K562 (cell line): ENCODE measurements around the gene TTLL11. TPM values are rescaled to one million over a fixed set of nuclear protein-coding genes. Genes with fewer than 3 reads are reported as not detected.

Source experiments
- ATAC-seq: fragments of 200-7000 bp; cut with Tn5 transposase; 3 replicates; pipeline ENCODE4 v1.9.1; 2020; ENCODE audit warnings: moderate library complexity
- BruUV-seq: library from RNA; stranded (reverse); fragments of 400-500 nt; replicated peaks from 2 replicates; lab custom pipeline; 2021; lab: Mats Ljungman, UMichigan
- CTCF ChIA-PET: fragments of 300-600 bp; formaldehyde crosslinking; extraction: SDS; loops from one replicate; lab custom pipeline; 2021; ENCODE audit warnings: low intra/inter-chr PET ratio; lab: Yijun Ruan, JAX
- POLR2A ChIA-PET: fragments of 300-600, 350-650 bp; sonication (Branson Sonifier 250); formaldehyde crosslinking; extraction: SDS; loops from one replicate; lab custom pipeline; 2021; ENCODE audit warnings: antibody characterized with exemption, inconsistent platforms; lab: Yijun Ruan, JAX
- DNase-seq, 4 experiments: peaks; one replicate each; pipeline versions ENCODE4 v3.0.0 to v3.0.0-alpha.2; 2011 to 2018; ENCODE audit warnings: low spot score in 3 of 4, mixed read lengths in 3 of 4; ENCODE audit errors: extremely low read depth in 1 of 4
- FAIRE-seq: peaks from 2 replicates; lab custom pipeline; 2011; peaks lifted over from hg19 to GRCh38; lab: Jason Lieb, UNC
- H2AFZ ChIP-seq: 2 replicates; pipeline ENCODE4 v1.6.0; 2011; ENCODE audit warnings: low read depth, low read length, control low read depth, inconsistent platforms
- H3K27ac ChIP-seq: fragments of 200-600 bp; 3 replicates; pipeline ENCODE4 v1.8.0; 2011; ENCODE audit warnings: low read depth, mild to moderate bottlenecking, control low read depth, inconsistent platforms, low read length, moderate library complexity, mixed read lengths; ENCODE audit errors: extremely low read depth
- H3K27me3 ChIP-seq, 2 experiments: fragments of 300-600 bp in 1 of 2; 2 replicates in 1 of 2; 3 replicates in 1 of 2; pipeline versions ENCODE4 v1.6.0 to v1.8.0; 2011; ENCODE audit warnings: inconsistent platforms in 2 of 2, low read length in 2 of 2, mild to moderate bottlenecking in 1 of 2, mixed read lengths in 1 of 2, moderate library complexity in 1 of 2; ENCODE audit not compliant: control insufficient read depth in 2 of 2, insufficient read depth in 2 of 2
- H3K36me3 ChIP-seq: fragments of 300-600 bp; 3 replicates; pipeline ENCODE4 v1.8.0; 2011; ENCODE audit warnings: mild to moderate bottlenecking, low read length, inconsistent platforms; ENCODE audit not compliant: control insufficient read depth, insufficient read depth
- H3K4me1 ChIP-seq, 2 experiments: fragments of 200-600 bp in 1 of 2; replicated peaks in 1 of 2; 2 replicates in 1 of 2; 3 replicates in 1 of 2; pipeline versions ENCODE4 v1.5.1 to v1.8.0; 2011; ENCODE audit warnings: inconsistent platforms in 2 of 2, low read length in 2 of 2, mild to moderate bottlenecking in 1 of 2, mixed read lengths in 1 of 2, moderate library complexity in 1 of 2; ENCODE audit not compliant: control insufficient read depth in 2 of 2, insufficient read depth in 2 of 2
- H3K4me2 ChIP-seq: 2 replicates; pipeline ENCODE4 v1.6.1; 2011; ENCODE audit warnings: low read length, control low read depth, inconsistent platforms, mixed read lengths; ENCODE audit not compliant: insufficient read depth
- H3K4me3 ChIP-seq: fragments of 200-600 bp; sonication (generic), shearing (Covaris generic); 2 replicates; pipeline ENCODE4 v1.5.1; 2016; ENCODE audit warnings: control low read depth, inconsistent platforms
- H3K79me2 ChIP-seq: fragments of 200-600 bp; 3 replicates; pipeline ENCODE4 v1.8.0; 2011; ENCODE audit warnings: low read length, inconsistent platforms; ENCODE audit not compliant: control insufficient read depth, insufficient read depth
- H3K9ac ChIP-seq, 2 experiments: 2 replicates each; pipeline versions ENCODE4 v1.6.0 to v1.6.1; 2011; ENCODE audit warnings: low read depth in 2 of 2, low read length in 2 of 2, control low read depth in 1 of 2, inconsistent platforms in 1 of 2, mild to moderate bottlenecking in 1 of 2, mixed read lengths in 1 of 2; ENCODE audit not compliant: insufficient read depth in 1 of 2
- H3K9me1 ChIP-seq: one replicate; pipeline ENCODE4 v1.6.0; 2011; ENCODE audit warnings: inconsistent platforms, mild to moderate bottlenecking, low read length, moderate library complexity; ENCODE audit not compliant: control insufficient read depth, insufficient read depth
- H3K9me3 ChIP-seq: replicated peaks from 2 replicates; pipeline ENCODE4 v1.5.1; 2011; ENCODE audit warnings: low read depth, low read length, inconsistent platforms; ENCODE audit not compliant: control insufficient read depth, insufficient read depth
- H4K20me1 ChIP-seq: replicated peaks from 2 replicates; pipeline ENCODE4 v1.6.1; 2011; ENCODE audit warnings: low read length, inconsistent platforms, mixed read lengths; ENCODE audit not compliant: control insufficient read depth, insufficient read depth
- ATF7 ChIP-seq: fragments of 450-650 bp; IDR thresholded peaks from 2 replicates; pipeline ENCODE4 v1.7.1; 2014; ENCODE audit warnings: mild to moderate bottlenecking, moderate library complexity
- DIDO1 ChIP-seq: fragments of 450-650 bp; IDR thresholded peaks from 2 replicates; pipeline ENCODE4 v1.6.1; 2016; ENCODE audit warnings: low read depth, missing biosample characterization, missing genetic modification characterization
- FOXA3 ChIP-seq, 2 experiments: fragments of 450-650 bp in 1 of 2; sonication (generic) in 1 of 2; formaldehyde crosslinking; IDR thresholded peaks in 1 of 2; conservative IDR thresholded peaks in 1 of 2; 2 replicates each; pipeline versions ENCODE4 v1.4.0 to v1.8.0; 2020 to 2022; ENCODE audit warnings: mild to moderate bottlenecking in 2 of 2, missing genetic modification reagents in 1 of 2
- HDAC8 ChIP-seq: fragments of 450-650 bp; IDR thresholded peaks from 2 replicates; pipeline ENCODE4 v1.6.1; 2016; ENCODE audit warnings: mild to moderate bottlenecking, missing genetic modification characterization, moderate library complexity, missing compliant biosample characterization
- HNRNPL ChIP-seq: fragments of 200-400 bp; formaldehyde crosslinking; IDR thresholded peaks from 2 replicates; pipeline ENCODE4 v1.6.1; 2017; ENCODE audit warnings: low read depth, mild to moderate bottlenecking, low read length
- KDM5B ChIP-seq: fragments of 200-600 bp; sonication (generic); IDR thresholded peaks from 2 replicates; pipeline ENCODE4 v1.6.1; 2012; ENCODE audit warnings: low read depth, mild to moderate bottlenecking, moderate library complexity, low read length, control low read depth, inconsistent platforms; ENCODE audit not compliant: insufficient replicate concordance
- MAX ChIP-seq: sonication (generic); formaldehyde crosslinking; IDR thresholded peaks from 2 replicates; pipeline ENCODE4 v1.9.0; 2022; ENCODE audit warnings: mild to moderate bottlenecking, missing genetic modification reagents
- MGA ChIP-seq: fragments of 450-650 bp; IDR thresholded peaks from 2 replicates; pipeline ENCODE4 v1.6.1; 2016; ENCODE audit warnings: mild to moderate bottlenecking, moderate library complexity
- NCOR1 ChIP-seq: fragments of 450-650 bp; IDR thresholded peaks from 2 replicates; pipeline ENCODE4 v1.6.1; 2016; ENCODE audit warnings: mild to moderate bottlenecking, moderate library complexity
- SNIP1 ChIP-seq: fragments of 450-650 bp; IDR thresholded peaks from 2 replicates; pipeline ENCODE4 v1.7.1; 2017; ENCODE audit warnings: low read depth, mild to moderate bottlenecking
- ZNF23 ChIP-seq: fragments of 250-450 bp; sonication (Bioruptor Pico); IDR thresholded peaks from 2 replicates; pipeline ENCODE4 v1.4.0; 2020; ENCODE audit warnings: mild to moderate bottlenecking
- WGBS: fragments of 100-300 bp; shearing (Covaris generic); methylation state at CpG from one replicate; pipeline ENCODE4 v1.1.6; 2016; ENCODE audit warnings: low coverage, mixed read lengths; ENCODE audit not compliant: insufficient coverage; ENCODE audit errors: missing lambda C conversion rate; 5-methylcytosine and 5-hydroxymethylcytosine counted together
- in situ Hi-C: fragments of 300-500 bp; cut with MboI; formaldehyde crosslinking; loops from 4 replicates; pipeline ENCODE4 v1.15.0; 2018; ENCODE audit warnings: inconsistent platforms, mixed read lengths
- intact Hi-C: fragments of 100-400 bp; cut with micrococcal nuclease; formaldehyde crosslinking; loops from 2 replicates; pipeline ENCODE4 v1.14.2; 2022
- polyA plus RNA-seq, 8 experiments: library from polyadenylated mRNA; depleted of rRNA in 4 of 8; stranded (reverse) in 5 of 8; unstranded in 3 of 8; fragments of >200 nt; fragmentation: Nextera tagmentation in 2 of 8; fragmentation: Illumina TruSeq in 1 of 8; extraction: Ambion mirVana in 2 of 8; extraction: Trizol in 1 of 8; gene quantifications; 2 replicates each; pipeline versions ENCODE4 v1.2.1 to v1.2.3, GENCODE V29; 2011 to 2014; ENCODE audit warnings: inconsistent platforms in 1 of 8, missing spikeins in 1 of 8
- total RNA-seq, 7 experiments: library from RNA; depleted of rRNA in 6 of 7; stranded (reverse); fragments of >200 nt in 6 of 7; fragmentation: Illumina TruSeq in 2 of 7; extraction: Trizol in 2 of 7; gene quantifications; 2 replicates each; pipeline versions ENCODE4 v1.2.1 to v1.2.3, GENCODE V29; 2011 to 2021; ENCODE audit warnings: low replicate concordance in 1 of 7

TTLL11 gene
- total and polyA plus RNA-seq, 9 of the 15 experiments (the other 6 are each of a cell fraction or from before 2014, with no cell fraction given) = 0.83 to 4.4 (median 2.7) TPM

GRCh38 chr9:121779381-121780117 lies 313.6 kb downstream of the TTLL11 start:
- DNase-seq (no peak), FAIRE-seq (no peak), ATAC-seq (no peak)
- no peak overlapping the region for H3K9ac ChIP-seq
- no peaks in the 10 kb centered on the region for H3K9me3 ChIP-seq
- peaks cover 28 to 74% of the 10 kb centered on the region in 2 experiments for H3K27me3 ChIP-seq
- in situ Hi-C loops = no loop called here
- ChIA-PET POLR2A (no interaction called here), CTCF (no interaction called here)
- no peak overlapping the region for H3K4me3 ChIP-seq
- no peak overlapping the region for H3K27ac ChIP-seq
- no peaks in the 10 kb centered on the region for H3K9me1 ChIP-seq
- no peaks in the 10 kb centered on the region for H3K79me2 ChIP-seq
- no peak overlapping the region for H3K4me2 ChIP-seq
- no TSS peak for BruUV-seq
- H4K20me1 ChIP-seq = no peaks in the 10 kb centered on the region; the same call in 1 of the 2 replicates
- no peak overlapping the region for H2AFZ ChIP-seq
- no peaks in the 10 kb centered on the region for H3K36me3 ChIP-seq
- intact Hi-C loops = no loop called here
- H3K4me1 ChIP-seq = peaks cover 0 to 8% of the 10 kb centered on the region in 2 experiments; a peak in 1 of 5 replicates
- 2% methylated on average over 13 of the region's 13 CpGs for WGBS
- TF ChIP-seq MGA (no peak), ZNF23 (no peak), SNIP1 (no peak), NCOR1 (no peak), HDAC8 (no peak), ATF7 (no peak), HNRNPL (no peak), MAX (CRISPR knock-in tag) (no peak), KDM5B (no peak), DIDO1 (tag) (no peak), FOXA3 (CRISPR knock-in tag; conservative IDR thresholded peaks at IDR 0.05 in 1 of 2, IDR thresholded peaks at IDR 0.05 in 1 of 2) (no peak)
